ENCODE measurements around the gene DYNC1H1. TPM values are rescaled to one million over a fixed set of nuclear protein-coding genes. Genes with fewer than 3 reads are reported as not detected.

The DYNC1H1 gene
- total and polyA plus RNA-seq, 2 of the 13 experiments (the other 11 are each of a cell fraction or from before 2014, with no cell fraction given): 74.4 to 239 TPM

- Histone ChIP-seq H3K9ac (ENCODE audit: insufficient read depth, low read depth, low read length) (peak overlapping the region; percentile 17; the same call in 1 of the 2 replicates), H3K27me3 (ENCODE audit: control insufficient read depth in 1 of 2, insufficient read depth in 2 of 2, low read length in 2 of 2) (no peaks in the 10 kb centered on the region; a peak in 1 of 5 replicates), H3K4me3 (replicated peaks in 1 of 3; ENCODE audit: insufficient read depth in 1 of 3, low read depth in 2 of 3, low read length in 3 of 3) (peak overlapping the region in 1 of 3 experiments; percentile 96; a peak in 2 of 6 replicates), H3K9me3 (ENCODE audit: low read length) (no peaks in the 10 kb centered on the region), H3K4me2 (ENCODE audit: low read depth, low read length) (peak overlapping the region; percentile 88), H3K4me1 (ENCODE audit: insufficient read depth, low read length) (peaks cover 62% of the 10 kb centered on the region), H3K79me2 (ENCODE audit: insufficient read depth, low read length) (peaks cover 60% of the 10 kb centered on the region), H2AFZ (ENCODE audit: low read length) (no peak overlapping the region), H4K20me1 (ENCODE audit: insufficient read depth, low read length) (peaks cover 12% of the 10 kb centered on the region), H3K27ac (ENCODE audit: extremely low read length, insufficient read depth, low read length) (peak overlapping the region; percentile 34), H3K36me3 (replicated peaks in 1 of 2; ENCODE audit: control insufficient read depth in 1 of 2, insufficient read depth in 2 of 2, low read length in 2 of 2) (peaks cover 4 to 18% of the 10 kb centered on the region in 2 experiments; a peak in 4 of 5 replicates)
- CTCF ChIA-PET (ENCODE audit: low intra/inter-chr PET ratio, low total read pairs): no interaction called here
- WGBS (ENCODE audit: low lambda C conversion rate): 70% methylated on average over 2 of the region's 2 CpGs
- in situ Hi-C loops (cut with HindIII; ENCODE audit: extremely low pct_ligation_motif_present, low pct_unique_long_range_greater_than_20kb): no loop called here
- TF ChIP-seq PHF20 (CRISPR knock-in tag; IDR thresholded peaks at IDR 0.05): no peak
- TF ChIP-seq ZNF24 (IDR thresholded peaks at IDR 0.05): no peak
- TF ChIP-seq NFE2L2 (IDR thresholded peaks at IDR 0.05; ENCODE audit: low read length): peak; percentile 87
- DNase-seq (ENCODE audit: low spot score) (no peak), ATAC-seq (no peak), FAIRE-seq (no peak)
- intact Hi-C loops (cut with micrococcal nuclease; ENCODE audit: unreplicated experiment): no loop called here
- BruUV-seq (replicated peaks): no TSS peak
- POLR2A ChIA-PET: no interaction called here
These were observed 2.4 kb downstream of the DYNC1H1 start for GRCh38 chr14:101966742-101967141.

GRCh38 chr14:101968186-101968585 lies 3.8 kb downstream of the DYNC1H1 start:
- 86% methylated on average over 4 of the region's 4 CpGs for WGBS (ENCODE audit: low lambda C conversion rate)
- CTCF ChIA-PET (ENCODE audit: low intra/inter-chr PET ratio, low total read pairs): no interaction called here
- peaks cover 4 to 18% of the 10 kb centered on the region in 2 experiments; a peak in 4 of 5 replicates for H3K36me3 ChIP-seq (replicated peaks in 1 of 2; ENCODE audit: control insufficient read depth in 1 of 2, insufficient read depth in 2 of 2, low read length in 2 of 2)
- H3K79me2 ChIP-seq (ENCODE audit: insufficient read depth, low read length): peaks cover 74% of the 10 kb centered on the region
- no peak overlapping the region for H3K9ac ChIP-seq (ENCODE audit: insufficient read depth, low read depth, low read length)
- H3K27me3 ChIP-seq (ENCODE audit: control insufficient read depth in 1 of 2, insufficient read depth in 2 of 2, low read length in 2 of 2): no peaks in the 10 kb centered on the region; a peak in 1 of 5 replicates
- POLR2A ChIA-PET: no interaction called here
- no peak for FAIRE-seq
- no peak for ATAC-seq
- H3K4me3 ChIP-seq (replicated peaks in 1 of 3; ENCODE audit: insufficient read depth in 1 of 3, low read depth in 2 of 3, low read length in 3 of 3): no peak overlapping the region
- H3K4me1 ChIP-seq (ENCODE audit: insufficient read depth, low read length): peaks cover 62% of the 10 kb centered on the region
- peak overlapping the region; percentile 88; the same call in 1 of the 2 replicates for H3K4me2 ChIP-seq (ENCODE audit: low read depth, low read length)
- H3K9me3 ChIP-seq (ENCODE audit: low read length): no peaks in the 10 kb centered on the region
- in situ Hi-C loops (cut with HindIII; ENCODE audit: extremely low pct_ligation_motif_present, low pct_unique_long_range_greater_than_20kb): no loop called here
- no peak overlapping the region for H2AFZ ChIP-seq (ENCODE audit: low read length)
- intact Hi-C loops (cut with micrococcal nuclease; ENCODE audit: unreplicated experiment): no loop called here
- TF ChIP-seq ZNF329 (CRISPR knock-in tag; IDR thresholded peaks at IDR 0.05; ENCODE audit: low read depth) (no peak), ZNF260 (CRISPR knock-in tag; IDR thresholded peaks at IDR 0.05; ENCODE audit: borderline replicate concordance, low read depth) (no peak), MAZ (IDR thresholded peaks at IDR 0.05; ENCODE audit: borderline replicate concordance, low read depth, low read length) (no peak), MAZ (CRISPR knock-in tag; IDR thresholded peaks at IDR 0.05; ENCODE audit: low read depth) (no peak), FOXO1 (CRISPR knock-in tag; IDR thresholded peaks at IDR 0.05) (no peak)
- no peak for DNase-seq (ENCODE audit: low spot score)
- no TSS peak for BruUV-seq (replicated peaks)
- no peak overlapping the region for H3K27ac ChIP-seq (ENCODE audit: extremely low read length, insufficient read depth, low read length)
- peaks cover 20% of the 10 kb centered on the region for H4K20me1 ChIP-seq (ENCODE audit: insufficient read depth, low read length)
